Heart left ventricle (tissue), 16 donors: Measurements from ENCODE around the gene NXPH4. TPM values are rescaled to one million over a fixed set of nuclear protein-coding genes. Genes with fewer than 3 reads are reported as not detected.

Experiments used
- ATAC-seq, 4 donors: fragments of 200-7000 bp; cut with Tn5 transposase; one replicate each; pipeline ENCODE4 v1.9.1; 2020 to 2022; ENCODE audit warnings: moderate library complexity in 4 of 4, mild to moderate bottlenecking in 3 of 4, moderate number of reproducible peaks in 1 of 4
- DNase-seq, 5 donors: peaks; one replicate each; pipeline ENCODE4 v3.0.0-alpha.2; 2020
- H3K27ac ChIP-seq, 12 donors: fragments of 200-600 bp; sonication (generic) in 4 of 12; one replicate each; pipeline versions ENCODE4 v1.5.0 to v1.8.0; 2016 to 2022; ENCODE audit warnings: mild to moderate bottlenecking in 2 of 12
- H3K27me3 ChIP-seq, 9 donors: fragments of 200-600 bp; sonication (generic) in 2 of 9; one replicate each; pipeline versions ENCODE4 v1.5.1 to v1.8.0; 2016 to 2022; ENCODE audit warnings: mild to moderate bottlenecking in 3 of 9
- H3K36me3 ChIP-seq, 9 donors: fragments of 200-600 bp; sonication (generic) in 2 of 9; one replicate each; pipeline versions ENCODE4 v1.5.0 to v1.8.0; 2018 to 2022; ENCODE audit warnings: mild to moderate bottlenecking in 2 of 9
- H3K4me1 ChIP-seq, 12 donors: fragments of 200-600 bp; sonication (generic) in 4 of 12; one replicate each; pipeline versions ENCODE4 v1.5.0 to v1.8.0; 2016 to 2022; ENCODE audit warnings: mild to moderate bottlenecking in 3 of 12
- H3K4me3 ChIP-seq, 12 donors: fragments of 200-600 bp; sonication (generic) in 4 of 12; one replicate each; pipeline versions ENCODE4 v1.5.0 to v1.8.0; 2017 to 2022; ENCODE audit warnings: mild to moderate bottlenecking in 9 of 12, moderate library complexity in 4 of 12
- H3K9me3 ChIP-seq, 12 donors: fragments of 200-600 bp; sonication (generic) in 4 of 12; one replicate each; pipeline versions ENCODE4 v1.5.0 to v1.8.0; 2016 to 2022; ENCODE audit warnings: mild to moderate bottlenecking in 1 of 12
- POLR2A ChIP-seq, 2 donors: fragments of 450-650 bp; IDR thresholded peaks; one replicate each; pipeline ENCODE4 v1.6.1; 2017; ENCODE audit warnings: antibody characterized with exemption in 2 of 2, mild to moderate bottlenecking in 2 of 2, moderate library complexity in 2 of 2
- WGBS, 4 donors: extraction: QIAGEN DNeasy Blood & Tissue Kit in 2 of 4; methylation state at CpG; one replicate each; pipeline versions ENCODE4 v1.1.5 to v1.1.7; 2013 to 2018; 5-methylcytosine and 5-hydroxymethylcytosine counted together
- intact Hi-C, 10 donors: fragments of 100-400 bp; cut with DNase I; formaldehyde crosslinking; loops; one replicate each; pipeline versions ENCODE4 v1.11.1 to v1.14.2; 2022
- polyA plus RNA-seq, 2 donors: library from polyadenylated mRNA; stranded (reverse); fragments of 200-250 nt; gene quantifications; one replicate each; pipeline ENCODE4 v1.2.3, GENCODE V29; 2013
- total RNA-seq, 9 donors: library from RNA; depleted of rRNA in 2 of 9; stranded (reverse); fragments of >200 nt in 2 of 9; fragmentation: NEBNext Ultra II Directional in 3 of 9; extraction: Animal tissue kit (Norgen Biotek cat#: 25700) in 3 of 9; gene quantifications; one replicate each; pipeline versions ENCODE4 v1.1.0 to v1.2.4, GENCODE V29; 2016 to 2023
- TF ChIP-seq, protein P1 (sequence below), 12 donors: fragments of 200-600 bp; sonication (generic) in 4 of 12; IDR thresholded peaks; one replicate each; pipeline versions ENCODE4 v1.5.0 to v1.8.0; 2018 to 2022; ENCODE audit warnings: antibody characterized with exemption in 12 of 12, mild to moderate bottlenecking in 5 of 12
- donor health status: ischemic (EF 13 %, LVEDD 7.1; RV severe dilation, severe dysfunction).
- donor health status: healthy with polysubstance abuse.
- donor health status: DM: no; HTN: yes; CAD: no.
- donor health status: DM: no; HTN: no; CAD: no.
- donor health status: ischemic (EF 25% LVEDD 6.9; RV normal size, moderate dysfunction).
- donor health status: ischemic (EF 25% LVEDD 5.7; RV mildly dilated, moderate dysfunction).
- donor health status: healthy.
- donor health status: DM: yes; HTN: yes; CAD: no.
- donor health status: ischemic (EF 35%, LVEDD 5.7; RV mildly dilated, moderate dysfunction).
- donor health status: nonischemic (EF 11% LVEDD 7.7; RV severe dilation, severe dysfunction).
- donor health status: DM: yes; HTN: yes; CAD: no.
- donor health status: PGD.
- donor health status: ischemic (EF 29% LVEDD 5.4; RV normal size, mild dysfunction).
- donor health status: nonischemic (EF 23%, LVEDD 6.1; RV moderate dilation, normal function).

NXPH4 gene
- total and polyA plus RNA-seq, 11 donors = 1.3 to 8.0 (median 3.0) TPM

DNA sequence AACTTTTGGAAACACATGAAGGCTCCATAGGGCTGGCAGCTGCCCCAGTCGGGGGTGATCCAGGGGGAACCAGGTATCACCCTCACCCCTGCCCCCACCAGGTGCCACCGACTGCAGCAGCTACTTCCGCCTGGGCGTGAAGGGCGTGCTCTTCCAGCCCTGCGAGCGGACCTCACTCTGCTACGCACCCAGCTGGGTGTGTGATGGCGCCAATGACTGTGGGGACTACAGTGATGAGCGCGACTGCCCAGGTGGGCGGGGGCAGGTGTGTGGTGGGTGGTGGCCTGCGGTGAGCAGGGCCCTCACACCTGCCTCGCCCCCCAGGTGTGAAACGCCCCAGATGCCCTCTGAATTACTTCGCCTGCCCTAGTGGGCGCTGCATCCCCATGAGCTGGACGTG lies 22.3 kb upstream of the NXPH4 start:
- H3K27ac ChIP-seq = no peak overlapping the region
- H3K4me1 ChIP-seq = peaks cover 0 to 17% (median 8%) of the 10 kb centered on the region in 12 donors
- intact Hi-C loops = no loop called here
- H3K9me3 ChIP-seq = no peaks in the 10 kb centered on the region
- DNase-seq = no peak
- WGBS, 4 donors = 90 to 94% (median 93%) methylated on average over 13 to 18 of the region's 18 CpGs
- no peak for ATAC-seq
- TF ChIP-seq, protein P1, sequence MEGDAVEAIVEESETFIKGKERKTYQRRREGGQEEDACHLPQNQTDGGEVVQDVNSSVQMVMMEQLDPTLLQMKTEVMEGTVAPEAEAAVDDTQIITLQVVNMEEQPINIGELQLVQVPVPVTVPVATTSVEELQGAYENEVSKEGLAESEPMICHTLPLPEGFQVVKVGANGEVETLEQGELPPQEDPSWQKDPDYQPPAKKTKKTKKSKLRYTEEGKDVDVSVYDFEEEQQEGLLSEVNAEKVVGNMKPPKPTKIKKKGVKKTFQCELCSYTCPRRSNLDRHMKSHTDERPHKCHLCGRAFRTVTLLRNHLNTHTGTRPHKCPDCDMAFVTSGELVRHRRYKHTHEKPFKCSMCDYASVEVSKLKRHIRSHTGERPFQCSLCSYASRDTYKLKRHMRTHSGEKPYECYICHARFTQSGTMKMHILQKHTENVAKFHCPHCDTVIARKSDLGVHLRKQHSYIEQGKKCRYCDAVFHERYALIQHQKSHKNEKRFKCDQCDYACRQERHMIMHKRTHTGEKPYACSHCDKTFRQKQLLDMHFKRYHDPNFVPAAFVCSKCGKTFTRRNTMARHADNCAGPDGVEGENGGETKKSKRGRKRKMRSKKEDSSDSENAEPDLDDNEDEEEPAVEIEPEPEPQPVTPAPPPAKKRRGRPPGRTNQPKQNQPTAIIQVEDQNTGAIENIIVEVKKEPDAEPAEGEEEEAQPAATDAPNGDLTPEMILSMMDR (IDR thresholded peaks at IDR 0.05) = no peak
- TF ChIP-seq POLR2A (IDR thresholded peaks at IDR 0.05) = no peak
- H3K4me3 ChIP-seq = no peak overlapping the region
- peaks cover 0 to 99% (median 88%) of the 10 kb centered on the region in 9 donors for H3K36me3 ChIP-seq
- no peaks in the 10 kb centered on the region for H3K27me3 ChIP-seq

DNA sequence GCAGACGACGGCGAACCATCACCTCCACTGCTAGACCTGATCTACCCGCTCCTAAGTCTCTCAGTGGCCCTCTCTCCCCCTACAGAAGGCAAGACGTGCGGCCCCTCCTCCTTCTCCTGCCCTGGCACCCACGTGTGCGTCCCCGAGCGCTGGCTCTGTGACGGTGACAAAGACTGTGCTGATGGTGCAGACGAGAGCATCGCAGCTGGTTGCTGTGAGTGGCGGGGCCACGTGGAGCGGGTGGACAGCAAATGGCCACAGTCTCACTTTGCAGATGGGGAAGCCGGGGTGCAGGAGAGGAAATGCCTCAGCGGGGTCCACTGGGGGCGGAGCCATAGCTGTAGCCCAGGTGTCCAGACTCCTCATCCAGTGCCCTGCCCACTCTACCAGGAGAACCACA lies 21.4 kb upstream of the NXPH4 start:
- intact Hi-C loops = no loop called here
- WGBS, 4 donors = 87 to 91% (median 89%) methylated on average over 18 to 19 of the region's 19 CpGs
- Histone ChIP-seq H3K27me3 (no peaks in the 10 kb centered on the region), H3K9me3 (no peaks in the 10 kb centered on the region), H3K4me1 (peaks cover 0 to 8% (median 2%) of the 10 kb centered on the region in 12 donors), H3K27ac (no peak overlapping the region), H3K36me3 (peaks cover 0 to 99% (median 96%) of the 10 kb centered on the region in 9 donors), H3K4me3 (no peak overlapping the region)
- TF ChIP-seq, protein P1 (IDR thresholded peaks at IDR 0.05) = no peak
- TF ChIP-seq POLR2A (IDR thresholded peaks at IDR 0.05) = no peak
- ATAC-seq (no peak), DNase-seq (no peak)

DNA sequence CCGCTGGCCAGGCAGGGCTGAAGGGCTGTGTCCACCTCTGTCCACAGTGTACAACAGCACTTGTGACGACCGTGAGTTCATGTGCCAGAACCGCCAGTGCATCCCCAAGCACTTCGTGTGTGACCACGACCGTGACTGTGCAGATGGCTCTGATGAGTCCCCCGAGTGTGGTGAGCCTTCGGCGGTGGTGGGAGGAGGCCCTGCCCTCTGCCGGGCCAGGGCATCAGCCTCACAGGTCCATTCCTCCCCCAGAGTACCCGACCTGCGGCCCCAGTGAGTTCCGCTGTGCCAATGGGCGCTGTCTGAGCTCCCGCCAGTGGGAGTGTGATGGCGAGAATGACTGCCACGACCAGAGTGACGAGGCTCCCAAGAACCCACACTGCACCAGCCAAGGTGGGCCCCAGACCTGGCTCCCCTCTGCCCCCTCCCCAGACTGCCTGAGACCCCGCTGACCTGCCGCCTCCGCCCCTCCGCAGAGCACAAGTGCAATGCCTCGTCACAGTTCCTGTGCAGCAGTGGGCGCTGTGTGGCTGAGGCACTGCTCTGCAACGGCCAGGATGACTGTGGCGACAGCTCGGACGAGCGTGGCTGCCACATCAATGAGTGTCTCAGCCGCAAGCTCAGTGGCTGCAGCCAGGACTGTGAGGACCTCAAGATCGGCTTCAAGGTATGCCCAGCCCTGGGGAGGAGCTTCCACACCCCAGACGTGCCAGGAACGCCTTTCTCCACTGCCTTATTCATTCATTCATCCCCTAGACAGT lies 20.8 kb upstream of the NXPH4 start:
- Histone ChIP-seq H3K36me3 (peaks cover 0 to 99% (median 96%) of the 10 kb centered on the region in 9 donors), H3K27me3 (no peaks in the 10 kb centered on the region), H3K4me3 (no peak overlapping the region), H3K9me3 (no peaks in the 10 kb centered on the region), H3K4me1 (peaks cover 0 to 2% (median 0%) of the 10 kb centered on the region in 12 donors), H3K27ac (no peak overlapping the region)
- DNase-seq (no peak), ATAC-seq (no peak)
- intact Hi-C loops = no loop called here
- TF ChIP-seq, protein P1 (IDR thresholded peaks at IDR 0.05) = no peak
- no peak for TF ChIP-seq POLR2A (IDR thresholded peaks at IDR 0.05)
- WGBS, 4 donors = 76 to 89% (median 84%) methylated on average over 10 to 34 of the region's 34 CpGs

DNA sequence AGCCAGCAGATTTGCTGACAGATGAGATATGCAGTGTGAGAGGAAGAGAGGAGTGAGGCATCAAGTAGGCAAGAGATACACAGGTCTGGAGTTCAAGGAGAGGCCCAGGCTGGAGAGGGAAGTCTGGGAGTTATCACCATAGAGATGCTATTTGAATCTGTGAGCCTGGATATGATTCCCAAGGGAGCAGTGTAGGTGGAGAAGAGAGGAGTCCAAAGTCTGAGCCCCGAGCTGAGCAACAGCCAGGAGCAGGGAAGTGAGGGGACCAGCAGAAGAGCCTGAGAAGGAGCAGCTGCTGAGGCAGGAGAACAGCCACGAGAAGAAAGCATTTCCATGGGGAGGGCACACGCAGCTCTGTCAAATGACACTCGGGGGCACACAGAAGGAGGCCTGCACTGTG lies 20.2 kb upstream of the NXPH4 start:
- DNase-seq = no peak
- peaks cover 0 to 99% (median 96%) of the 10 kb centered on the region in 9 donors for H3K36me3 ChIP-seq
- H3K27ac ChIP-seq = no peak overlapping the region
- no peaks in the 10 kb centered on the region for H3K27me3 ChIP-seq
- H3K9me3 ChIP-seq = no peaks in the 10 kb centered on the region
- TF ChIP-seq POLR2A (IDR thresholded peaks at IDR 0.05) = no peak
- TF ChIP-seq, protein P1 (IDR thresholded peaks at IDR 0.05) = no peak
- 65 to 79% (median 76%) methylated on average over 4 of the region's 4 CpGs for WGBS, 4 donors
- H3K4me1 ChIP-seq = no peaks in the 10 kb centered on the region
- intact Hi-C loops = no loop called here
- no peak overlapping the region for H3K4me3 ChIP-seq
- no peak for ATAC-seq
